Adrenal gland (tissue), 12 donors: Measurements from ENCODE around the gene DLEU7. TPM values are rescaled to one million over a fixed set of nuclear protein-coding genes. Genes with fewer than 3 reads are reported as not detected.

ENCODE experiments used
- DNase-seq, 7 donors: peaks; one replicate each; pipeline ENCODE4 v3.0.0-alpha.2; 2019 to 2020
- H3K27ac ChIP-seq, 5 donors: fragments of 200-600 bp; sonication (generic) in 4 of 5; 1 replicate in 3 of 5; 2 replicates in 2 of 5; pipeline versions ENCODE4 v1.5.1 to v1.8.0; 2016 to 2020; ENCODE audit warnings: mild to moderate bottlenecking in 1 of 5
- H3K27me3 ChIP-seq: fragments of 200-600 bp; 2 replicates; pipeline ENCODE4 v1.8.0; 2021
- H3K36me3 ChIP-seq, 2 donors: fragments of 200-600 bp; replicated peaks in 1 of 2; 1 replicate in 1 of 2; 2 replicates in 1 of 2; pipeline versions ENCODE4 v1.5.1 to v1.8.0; 2018 to 2022
- H3K4me1 ChIP-seq, 2 donors: fragments of 200-600 bp; replicated peaks in 1 of 2; 1 replicate in 1 of 2; 2 replicates in 1 of 2; pipeline versions ENCODE4 v1.5.1 to v1.8.0; 2018 to 2021
- H3K4me3 ChIP-seq, 4 donors: fragments of 200-600 bp; sonication (generic) in 3 of 4; one replicate each; pipeline ENCODE4 v1.5.1; 2016 to 2018
- H3K9me3 ChIP-seq, 3 donors: fragments of 200-600 bp; sonication (generic) in 1 of 3; replicated peaks in 1 of 3; 1 replicate in 2 of 3; 2 replicates in 1 of 3; pipeline versions ENCODE4 v1.5.1 to v1.8.0; 2016 to 2021
- CTCF ChIP-seq, 6 experiments: fragments of 450-650 bp in 4 of 6; fragments of 200-600 bp in 2 of 6; sonication (generic) in 1 of 6; IDR thresholded peaks; 1 replicate in 5 of 6; 2 replicates in 1 of 6; pipeline versions ENCODE4 v1.5.1 to v1.8.0; 2016 to 2021; ENCODE audit warnings: antibody characterized with exemption in 6 of 6, mild to moderate bottlenecking in 2 of 6, moderate library complexity in 1 of 6
- POLR2A ChIP-seq, 2 donors: fragments of 450-650 bp; IDR thresholded peaks; one replicate each; pipeline ENCODE4 v1.6.1; 2017; ENCODE audit warnings: antibody characterized with exemption in 2 of 2, mild to moderate bottlenecking in 2 of 2, moderate library complexity in 1 of 2
- WGBS, 4 donors: extraction: QIAGEN DNeasy Blood & Tissue Kit in 2 of 4; methylation state at CpG; one replicate each; pipeline versions ENCODE4 v1.1.5 to v1.1.7; 2013 to 2017; 5-methylcytosine and 5-hydroxymethylcytosine counted together
- intact Hi-C, 2 donors: fragments of 100-400 bp; cut with DNase I; formaldehyde crosslinking; loops; one replicate each; pipeline versions ENCODE4 v1.14.1 to v1.15.0; 2022 to 2023
- polyA plus RNA-seq, 3 donors: library from polyadenylated mRNA; stranded (reverse); fragments of 200-250 nt in 2 of 3; fragments of 350-450 nt in 1 of 3; fragmentation: Illumina TruSeq in 1 of 3; extraction: RNeasy Lipid Tissue Mini Kit (QIAGEN cat#74804) in 1 of 3; gene quantifications; one replicate each; pipeline ENCODE4 v1.2.3, GENCODE V29; 2013 to 2014
- total RNA-seq, 9 donors: library from RNA; depleted of rRNA in 4 of 9; stranded (reverse); fragments of >200 nt in 4 of 9; fragments of 120-200 nt in 1 of 9; fragmentation: NEBNext Ultra II Directional in 1 of 9; extraction: Animal tissue kit (Norgen Biotek cat#: 25700) in 1 of 9; gene quantifications; one replicate each; pipeline versions ENCODE4 v1.1.0 to v1.2.4, GENCODE V29; 2013 to 2023
- donor health status: healthy with polysubstance abuse.
- donor health status: Bipolar disorder and iron deficiency.
- donor health status: DM: yes; HTN: yes; CAD: no.
- donor health status: DM: no; HTN: no; CAD: no.
- donor health status: DM: no; HTN: no; CAD: no.
- donor health status: DM: yes; HTN: yes; CAD: no.

DLEU7 gene
- total and polyA plus RNA-seq, 12 donors = 0.24 to 2.2 (median 0.50) TPM

- DNase-seq = no peak
- Histone ChIP-seq H3K4me1 (no peaks in the 10 kb centered on the region), H3K9me3 (no peaks in the 10 kb centered on the region), H3K27me3 (no peaks in the 10 kb centered on the region), H3K36me3 (no peaks in the 10 kb centered on the region), H3K4me3 (no peak overlapping the region), H3K27ac (no peak overlapping the region)
- intact Hi-C loops = loop anchor here in 1 of 2 donors (10.0 kb wide), 1 partner anchor 822 kb away; no protein-coding TSS in a partner anchor
- no peak for TF ChIP-seq CTCF (IDR thresholded peaks at IDR 0.05)
- no peak for TF ChIP-seq POLR2A (IDR thresholded peaks at IDR 0.05)
- WGBS, 4 donors = 66 to 69% (median 67%) methylated on average over 8 of the region's 8 CpGs
These were observed 46.4 kb downstream of the DLEU7 start for GRCh38 chr13:50797091-50797490.

GRCh38 chr13:50796463-50796862, 47.0 kb downstream of the DLEU7 start:
- Histone ChIP-seq H3K4me3 (no peak overlapping the region), H3K9me3 (no peaks in the 10 kb centered on the region), H3K27ac (no peak overlapping the region), H3K36me3 (no peaks in the 10 kb centered on the region), H3K27me3 (no peaks in the 10 kb centered on the region), H3K4me1 (no peaks in the 10 kb centered on the region)
- no peak for TF ChIP-seq CTCF (IDR thresholded peaks at IDR 0.05)
- no peak for TF ChIP-seq POLR2A (IDR thresholded peaks at IDR 0.05)
- WGBS, 4 donors = 72 to 94% (median 84%) methylated on average over 1 of the region's 1 CpG
- no peak for DNase-seq
- intact Hi-C loops = loop anchor here in 1 of 2 donors (10.0 kb wide), 1 partner anchor 822 kb away; no protein-coding TSS in a partner anchor

- H3K27ac ChIP-seq = no peak overlapping the region
- no peak for TF ChIP-seq CTCF (IDR thresholded peaks at IDR 0.05)
- no peak for TF ChIP-seq POLR2A (IDR thresholded peaks at IDR 0.05)
- no peak overlapping the region for H3K4me3 ChIP-seq
- no peaks in the 10 kb centered on the region for H3K9me3 ChIP-seq
- H3K4me1 ChIP-seq = no peaks in the 10 kb centered on the region
- WGBS, 4 donors = 95 to 100% (median 98%) methylated on average over 1 of the region's 1 CpG
- no peaks in the 10 kb centered on the region for H3K36me3 ChIP-seq
- no peaks in the 10 kb centered on the region for H3K27me3 ChIP-seq
- intact Hi-C loops = loop anchor here in 1 of 2 donors (10.0 kb wide), 1 partner anchor 819 kb away; no protein-coding TSS in a partner anchor
- DNase-seq = no peak
These were observed 49.3 kb downstream of the DLEU7 start for GRCh38 chr13:50794226-50794625.

- H3K9me3 ChIP-seq = no peaks in the 10 kb centered on the region
- 57 to 89% (median 73%) methylated on average over 3 of the region's 3 CpGs for WGBS, 4 donors
- H3K36me3 ChIP-seq = no peaks in the 10 kb centered on the region
- no peaks in the 10 kb centered on the region for H3K27me3 ChIP-seq
- no peak for TF ChIP-seq POLR2A (IDR thresholded peaks at IDR 0.05)
- TF ChIP-seq CTCF (IDR thresholded peaks at IDR 0.05) = no peak
- no peak for DNase-seq
- no peaks in the 10 kb centered on the region for H3K4me1 ChIP-seq
- H3K27ac ChIP-seq = no peak overlapping the region
- H3K4me3 ChIP-seq = no peak overlapping the region
- intact Hi-C loops = loop anchor here in 1 of 2 donors (10.0 kb wide), 1 partner anchor 818 kb away; no protein-coding TSS in a partner anchor
These were observed 50.5 kb downstream of the DLEU7 start for GRCh38 chr13:50793026-50793425.
